ENCODE measurements around the gene ITLN1.

The ITLN1 gene

DNA sequence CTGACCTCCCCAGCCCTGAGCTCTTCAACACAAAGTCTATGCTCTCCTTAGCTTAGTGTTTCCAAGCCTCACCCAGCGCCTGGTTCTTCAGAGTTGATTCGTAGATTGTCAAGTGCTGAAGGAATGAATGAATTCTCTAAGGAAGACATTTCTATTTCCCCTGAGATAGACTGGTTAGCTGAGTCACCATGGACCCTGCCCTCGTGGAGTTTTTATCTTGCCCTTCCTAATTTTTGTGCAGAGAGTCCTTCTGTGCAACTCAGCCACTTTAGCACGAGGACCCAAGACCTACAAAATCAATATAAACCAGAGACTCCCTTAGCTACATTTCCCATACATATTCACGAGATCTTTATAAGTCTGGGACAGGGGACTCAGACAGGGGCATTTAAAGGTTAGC, 19.6 kb downstream of the ITLN1 start:
- ChIA-PET CTCF (interaction anchor here (0.8 to 21.5 kb wide), 7 partner anchors 11 to 140 kb away, joined by 3 to 385 read pairs (median 3); no protein-coding TSS in a partner anchor), POLR2A (no interaction called here)
- H3K36me3 ChIP-seq (ENCODE audit: control insufficient read depth in 4 of 4, insufficient read depth in 4 of 4, low read length in 3 of 4) = peaks cover 0 to 2% (median 0%) of the 10 kb centered on the region in 4 experiments
- H3K27me3 ChIP-seq (replicated peaks in 2 of 5; ENCODE audit: control insufficient read depth in 4 of 5, insufficient read depth in 5 of 5, low read length in 4 of 5) = no peaks in the 10 kb centered on the region
- no peak for DNase-seq
- peaks cover 0 to 2% (median 0%) of the 10 kb centered on the region in 5 experiments for H3K9me3 ChIP-seq (ENCODE audit: control extremely low read depth in 1 of 5, control insufficient read depth in 4 of 5, insufficient read depth in 2 of 5, low read depth in 1 of 5, low read length in 4 of 5)
- H3K4me1 ChIP-seq (ENCODE audit: control extremely low read depth in 1 of 4, control insufficient read depth in 4 of 4, insufficient read depth in 4 of 4, low read length in 3 of 4) = peaks cover 16 to 64% (median 51%) of the 10 kb centered on the region in 4 experiments
- H3K27ac ChIP-seq (ENCODE audit: insufficient read depth in 1 of 2, low read depth in 1 of 2, low read length in 2 of 2, poor library complexity in 1 of 2, severe bottlenecking in 2 of 2) = no peak overlapping the region
- WGBS (ENCODE audit: insufficient coverage) = 70% methylated on average over 3 of the region's 5 CpGs
- H3K4me3 ChIP-seq (ENCODE audit: control insufficient read depth in 1 of 7, extremely low read depth in 1 of 7, insufficient read depth in 4 of 7, low read depth in 2 of 7, low read length in 6 of 7) = no peak overlapping the region

DNA sequence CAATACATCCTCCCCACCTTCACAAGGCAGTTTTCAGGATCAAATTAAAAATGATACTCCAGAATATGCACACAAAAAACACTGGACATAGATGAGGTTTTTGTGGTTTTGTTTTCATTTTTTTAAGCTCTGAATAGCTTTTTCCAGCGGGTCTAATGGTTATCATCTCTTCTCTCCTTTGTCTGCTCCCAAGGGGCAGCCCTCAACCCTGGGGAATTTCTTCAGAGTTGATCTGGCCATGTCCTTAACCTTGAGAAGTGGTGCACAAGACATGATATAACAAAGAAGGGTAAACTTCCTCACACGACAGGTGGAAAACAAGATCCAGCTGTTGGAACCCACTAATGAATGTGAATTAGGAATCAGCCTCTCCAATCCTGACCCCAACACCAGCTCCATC, 20.8 kb downstream of the ITLN1 start:
- DNase-seq = no peak
- Histone ChIP-seq H3K4me1 (ENCODE audit: control extremely low read depth in 1 of 4, control insufficient read depth in 4 of 4, insufficient read depth in 4 of 4, low read length in 3 of 4) (peaks cover 19 to 72% (median 62%) of the 10 kb centered on the region in 4 experiments), H3K27ac (ENCODE audit: insufficient read depth in 1 of 2, low read depth in 1 of 2, low read length in 2 of 2, poor library complexity in 1 of 2, severe bottlenecking in 2 of 2) (no peak overlapping the region), H3K9me3 (ENCODE audit: control extremely low read depth in 1 of 5, control insufficient read depth in 4 of 5, insufficient read depth in 2 of 5, low read depth in 1 of 5, low read length in 4 of 5) (peaks cover 0 to 2% (median 0%) of the 10 kb centered on the region in 5 experiments), H3K36me3 (ENCODE audit: control insufficient read depth in 4 of 4, insufficient read depth in 4 of 4, low read length in 3 of 4) (peaks cover 0 to 2% (median 0%) of the 10 kb centered on the region in 4 experiments), H3K27me3 (replicated peaks in 2 of 5; ENCODE audit: control insufficient read depth in 4 of 5, insufficient read depth in 5 of 5, low read length in 4 of 5) (no peaks in the 10 kb centered on the region), H3K4me3 (ENCODE audit: control insufficient read depth in 1 of 7, extremely low read depth in 1 of 7, insufficient read depth in 4 of 7, low read depth in 2 of 7, low read length in 6 of 7) (no peak overlapping the region)
- CTCF ChIA-PET = interaction anchor here (1.0 to 21.5 kb wide), 8 partner anchors 9 to 139 kb away, joined by 3 to 385 read pairs (median 3); no protein-coding TSS in a partner anchor
- POLR2A ChIA-PET = interaction anchor here (1.2 to 3.4 kb wide), 2 partner anchors 9 to 27 kb away, joined by 5 to 17 read pairs; no protein-coding TSS in a partner anchor
- WGBS (ENCODE audit: insufficient coverage) = 20% methylated on average over 1 of the region's 2 CpGs

DNA sequence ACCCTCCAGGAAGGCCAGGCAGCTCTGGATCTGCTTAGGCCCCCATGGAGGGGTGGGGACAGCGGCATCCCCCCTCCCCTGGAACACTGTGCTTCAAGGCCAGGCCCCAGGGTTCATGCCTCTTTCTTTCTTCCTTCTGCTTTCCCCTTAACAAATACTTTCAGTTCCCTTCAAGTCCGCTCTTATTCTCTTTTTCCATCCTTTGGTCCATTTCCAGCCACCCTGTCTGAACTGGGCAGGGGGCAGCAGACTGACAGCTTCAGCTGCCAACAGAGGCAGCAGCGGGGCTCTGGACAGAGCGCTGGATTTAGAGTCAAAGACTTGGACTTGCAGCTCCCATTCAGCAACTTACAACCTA, 21.2 kb downstream of the ITLN1 start:
- H3K36me3 ChIP-seq (ENCODE audit: control insufficient read depth in 4 of 4, insufficient read depth in 4 of 4, low read length in 3 of 4) = peaks cover 0 to 5% (median under 1%) of the 10 kb centered on the region in 4 experiments
- H3K27ac ChIP-seq (ENCODE audit: insufficient read depth in 1 of 2, low read depth in 1 of 2, low read length in 2 of 2, poor library complexity in 1 of 2, severe bottlenecking in 2 of 2) = peak overlapping the region in 1 of 2 experiments; percentile 89
- H3K4me1 ChIP-seq (ENCODE audit: control extremely low read depth in 1 of 4, control insufficient read depth in 4 of 4, insufficient read depth in 4 of 4, low read length in 3 of 4) = peaks cover 19 to 72% (median 64%) of the 10 kb centered on the region in 4 experiments
- no peaks in the 10 kb centered on the region for H3K27me3 ChIP-seq (replicated peaks in 2 of 5; ENCODE audit: control insufficient read depth in 4 of 5, insufficient read depth in 5 of 5, low read length in 4 of 5)
- peaks cover 0 to 2% (median 0%) of the 10 kb centered on the region in 5 experiments for H3K9me3 ChIP-seq (ENCODE audit: control extremely low read depth in 1 of 5, control insufficient read depth in 4 of 5, insufficient read depth in 2 of 5, low read depth in 1 of 5, low read length in 4 of 5)
- CTCF ChIA-PET = interaction anchor here (1.3 to 21.5 kb wide), 4 partner anchors 9 to 20 kb away, joined by 3 to 385 read pairs (median 20); no protein-coding TSS in a partner anchor
- peak in 2 of 3 donors; percentile 63 for DNase-seq
- peak overlapping the region in 1 of 7 experiments; percentile 19 for H3K4me3 ChIP-seq (ENCODE audit: control insufficient read depth in 1 of 7, extremely low read depth in 1 of 7, insufficient read depth in 4 of 7, low read depth in 2 of 7, low read length in 6 of 7)
- 53% methylated on average over 2 of the region's 4 CpGs for WGBS (ENCODE audit: insufficient coverage)
- POLR2A ChIA-PET = interaction anchor here (1.2 to 3.4 kb wide), 3 partner anchors 9 to 26 kb away, joined by 5 to 17 read pairs (median 16); no protein-coding TSS in a partner anchor

DNA sequence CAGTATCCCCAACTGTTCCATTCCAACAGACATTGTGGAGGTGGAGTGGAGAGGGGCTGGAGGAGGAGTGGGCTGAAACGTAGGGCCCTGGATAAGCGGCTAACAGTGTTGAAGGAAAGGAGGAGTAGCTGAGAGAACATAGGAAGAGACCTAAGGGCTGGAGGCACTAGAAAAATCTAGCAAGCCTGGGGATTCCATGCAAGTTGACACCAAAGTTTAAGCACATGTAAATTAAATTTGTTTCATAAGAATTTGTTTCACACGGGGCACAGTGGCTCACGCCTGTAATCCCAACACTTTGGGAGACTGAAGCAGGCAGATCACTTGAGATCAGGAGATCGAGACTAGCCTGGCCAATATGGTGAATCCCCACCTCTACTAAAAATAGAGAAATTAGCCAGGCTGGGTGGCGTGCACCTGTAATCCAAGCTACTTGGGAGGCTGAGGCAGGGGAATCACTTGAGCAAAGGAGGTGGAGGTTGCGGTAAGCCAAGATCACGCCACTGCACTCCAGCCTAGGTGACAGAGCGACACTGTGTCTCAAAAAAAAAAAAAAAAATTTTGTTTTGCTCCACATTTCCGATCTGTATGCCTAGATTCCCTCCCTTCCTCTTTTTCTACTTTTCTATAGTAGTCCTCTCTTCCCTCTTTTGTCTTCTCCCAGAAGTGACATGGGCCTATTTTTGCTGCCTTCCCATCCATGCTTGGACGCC, 21.8 kb downstream of the ITLN1 start:
- 61% methylated on average over 8 of the region's 11 CpGs for WGBS (ENCODE audit: insufficient coverage)
- ChIA-PET CTCF (interaction anchor here (0.9 to 21.5 kb wide), 6 partner anchors 8 to 88 kb away, joined by 3 to 385 read pairs (median 12); no protein-coding TSS in a partner anchor), POLR2A (interaction anchor here (0.9 to 3.4 kb wide), 5 partner anchors 8 to 26 kb away, joined by 5 to 17 read pairs (median 7); no protein-coding TSS in a partner anchor)
- peaks cover 19 to 72% (median 68%) of the 10 kb centered on the region in 4 experiments for H3K4me1 ChIP-seq (ENCODE audit: control extremely low read depth in 1 of 4, control insufficient read depth in 4 of 4, insufficient read depth in 4 of 4, low read length in 3 of 4)
- peak overlapping the region; percentile 71 to 89 for H3K27ac ChIP-seq (ENCODE audit: insufficient read depth in 1 of 2, low read depth in 1 of 2, low read length in 2 of 2, poor library complexity in 1 of 2, severe bottlenecking in 2 of 2)
- H3K9me3 ChIP-seq (ENCODE audit: control extremely low read depth in 1 of 5, control insufficient read depth in 4 of 5, insufficient read depth in 2 of 5, low read depth in 1 of 5, low read length in 4 of 5) = peaks cover 0 to 2% (median 0%) of the 10 kb centered on the region in 5 experiments
- H3K27me3 ChIP-seq (replicated peaks in 2 of 5; ENCODE audit: control insufficient read depth in 4 of 5, insufficient read depth in 5 of 5, low read length in 4 of 5) = no peaks in the 10 kb centered on the region
- DNase-seq = peak in 2 of 3 donors; percentile 43 to 56
- peak overlapping the region in 4 of 7 experiments; percentile 62 to 74 (median 71) for H3K4me3 ChIP-seq (ENCODE audit: control insufficient read depth in 1 of 7, extremely low read depth in 1 of 7, insufficient read depth in 4 of 7, low read depth in 2 of 7, low read length in 6 of 7)
- H3K36me3 ChIP-seq (ENCODE audit: control insufficient read depth in 4 of 4, insufficient read depth in 4 of 4, low read length in 3 of 4) = peaks cover 0 to 5% (median 2%) of the 10 kb centered on the region in 4 experiments

- Histone ChIP-seq H3K36me3 (ENCODE audit: control insufficient read depth in 4 of 4, insufficient read depth in 4 of 4, low read length in 3 of 4) (peaks cover 0 to 7% (median 2%) of the 10 kb centered on the region in 4 experiments), H3K4me3 (ENCODE audit: control insufficient read depth in 1 of 7, extremely low read depth in 1 of 7, insufficient read depth in 4 of 7, low read depth in 2 of 7, low read length in 6 of 7) (peak within 1 kb of the TSS; percentile 19 to 74 (median 64)), H3K27me3 (replicated peaks in 2 of 5; ENCODE audit: control insufficient read depth in 4 of 5, insufficient read depth in 5 of 5, low read length in 4 of 5) (no peaks in the 10 kb centered on the region), H3K4me1 (ENCODE audit: control extremely low read depth in 1 of 4, control insufficient read depth in 4 of 4, insufficient read depth in 4 of 4, low read length in 3 of 4) (peaks cover 22 to 72% (median 68%) of the 10 kb centered on the region in 4 experiments), H3K9me3 (ENCODE audit: control extremely low read depth in 1 of 5, control insufficient read depth in 4 of 5, insufficient read depth in 2 of 5, low read depth in 1 of 5, low read length in 4 of 5) (peaks cover 0 to 2% (median 0%) of the 10 kb centered on the region in 5 experiments), H3K27ac (ENCODE audit: insufficient read depth in 1 of 2, low read depth in 1 of 2, low read length in 2 of 2, poor library complexity in 1 of 2, severe bottlenecking in 2 of 2) (peak within 1 kb of the TSS; percentile 71 to 89)
- DNase-seq = peak; percentile 89 to 99 (median 98)
- WGBS (ENCODE audit: insufficient coverage) = 2% methylated on average over 9 of the region's 12 CpGs
- ChIA-PET CTCF (interaction anchor here (0.8 to 21.5 kb wide), 6 partner anchors 12 to 88 kb away, joined by 3 to 385 read pairs (median 12); no protein-coding TSS in a partner anchor), POLR2A (interaction anchor here (0.6 to 3.4 kb wide), 6 partner anchors 9 to 151 kb away, joined by 3 to 17 read pairs (median 6); no protein-coding TSS in a partner anchor)
Measured at GRCh38 chr1:160862203-160863060, 22.5 kb downstream of the ITLN1 start, which contains the start of gene CD244. CD244 (minus strand) TSS chr1:160862887; CDS start chr1:160862677, 210 bp downstream.

DNA sequence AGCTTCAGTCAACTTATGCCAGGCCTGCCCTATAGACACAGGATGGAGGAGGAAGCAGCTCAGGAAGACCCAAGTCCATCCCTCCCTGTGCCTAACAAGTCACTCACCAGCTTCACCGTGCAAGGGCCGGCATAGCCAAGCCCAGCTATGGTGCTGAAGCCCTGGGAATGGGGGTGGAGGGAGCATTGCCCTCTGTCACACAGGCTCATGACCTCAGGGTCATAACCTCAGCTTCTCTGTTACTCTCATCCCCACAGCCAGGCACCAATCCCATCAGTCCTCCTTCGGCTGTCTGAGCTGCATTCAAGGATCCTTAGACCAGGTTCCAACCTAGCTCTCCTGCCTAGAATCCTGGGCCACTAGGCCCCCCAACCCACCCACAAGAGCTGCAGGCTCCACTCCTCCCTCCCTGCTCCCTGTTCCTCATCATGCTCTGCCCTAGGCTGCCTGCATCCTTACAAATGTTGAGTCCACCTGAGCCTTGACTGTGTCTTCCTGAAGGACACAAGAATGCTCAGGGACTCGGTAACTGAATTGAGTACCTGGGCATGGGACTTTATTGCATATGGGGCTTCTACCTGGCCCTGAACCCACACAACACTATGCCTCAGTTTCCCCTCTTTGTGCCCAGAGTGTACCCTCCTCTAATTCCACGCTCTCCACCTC, 24.0 kb downstream of the ITLN1 start:
- H3K27ac ChIP-seq (ENCODE audit: insufficient read depth in 1 of 2, low read depth in 1 of 2, low read length in 2 of 2, poor library complexity in 1 of 2, severe bottlenecking in 2 of 2) = peak overlapping the region; percentile 56 to 76
- no peaks in the 10 kb centered on the region for H3K27me3 ChIP-seq (replicated peaks in 2 of 5; ENCODE audit: control insufficient read depth in 4 of 5, insufficient read depth in 5 of 5, low read length in 4 of 5)
- H3K9me3 ChIP-seq (ENCODE audit: control extremely low read depth in 1 of 5, control insufficient read depth in 4 of 5, insufficient read depth in 2 of 5, low read depth in 1 of 5, low read length in 4 of 5) = no peaks in the 10 kb centered on the region
- 52% methylated on average over 5 of the region's 5 CpGs for WGBS (ENCODE audit: insufficient coverage)
- POLR2A ChIA-PET = interaction anchor here (3.2 to 3.4 kb wide), 2 partner anchors 17 to 23 kb away, joined by 16 to 17 read pairs; no protein-coding TSS in a partner anchor
- H3K4me3 ChIP-seq (ENCODE audit: control insufficient read depth in 1 of 7, extremely low read depth in 1 of 7, insufficient read depth in 4 of 7, low read depth in 2 of 7, low read length in 6 of 7) = peak overlapping the region; percentile 23 to 74 (median 55)
- peaks cover 0 to 8% (median 2%) of the 10 kb centered on the region in 4 experiments for H3K36me3 ChIP-seq (ENCODE audit: control insufficient read depth in 4 of 4, insufficient read depth in 4 of 4, low read length in 3 of 4)
- H3K4me1 ChIP-seq (ENCODE audit: control extremely low read depth in 1 of 4, control insufficient read depth in 4 of 4, insufficient read depth in 4 of 4, low read length in 3 of 4) = peaks cover 35 to 86% (median 79%) of the 10 kb centered on the region in 4 experiments
- no peak for DNase-seq
- CTCF ChIA-PET = interaction anchor here (1.0 to 21.5 kb wide), 4 partner anchors 13 to 90 kb away, joined by 5 to 385 read pairs (median 12); no protein-coding TSS in a partner anchor

Data from common myeloid progenitor, CD34-positive (primary cell).